K562 (cell line): ENCODE results near the gene SCNN1B. TPM values are rescaled to one million over a fixed set of nuclear protein-coding genes. Genes with fewer than 3 reads are reported as not detected.

ENCODE experiments used
- ATAC-seq: fragments of 200-7000 bp; cut with Tn5 transposase; 3 replicates; pipeline ENCODE4 v1.9.1; 2020; ENCODE audit warnings: moderate library complexity
- BruUV-seq: library from RNA; stranded (reverse); fragments of 400-500 nt; replicated peaks from 2 replicates; lab custom pipeline; 2021; lab: Mats Ljungman, UMichigan
- CTCF ChIA-PET: fragments of 300-600 bp; formaldehyde crosslinking; extraction: SDS; loops from one replicate; lab custom pipeline; 2021; ENCODE audit warnings: low intra/inter-chr PET ratio; lab: Yijun Ruan, JAX
- POLR2A ChIA-PET: fragments of 300-600, 350-650 bp; sonication (Branson Sonifier 250); formaldehyde crosslinking; extraction: SDS; loops from one replicate; lab custom pipeline; 2021; ENCODE audit warnings: antibody characterized with exemption, inconsistent platforms; lab: Yijun Ruan, JAX
- DNase-seq, 4 experiments: peaks; one replicate each; pipeline versions ENCODE4 v3.0.0 to v3.0.0-alpha.2; 2011 to 2018; ENCODE audit warnings: low spot score in 3 of 4, mixed read lengths in 3 of 4; ENCODE audit errors: extremely low read depth in 1 of 4
- FAIRE-seq: peaks from 2 replicates; lab custom pipeline; 2011; peaks lifted over from hg19 to GRCh38; lab: Jason Lieb, UNC
- H2AFZ ChIP-seq: 2 replicates; pipeline ENCODE4 v1.6.0; 2011; ENCODE audit warnings: low read depth, low read length, control low read depth, inconsistent platforms
- H3K27ac ChIP-seq: fragments of 200-600 bp; 3 replicates; pipeline ENCODE4 v1.8.0; 2011; ENCODE audit warnings: low read depth, mild to moderate bottlenecking, control low read depth, inconsistent platforms, low read length, moderate library complexity, mixed read lengths; ENCODE audit errors: extremely low read depth
- H3K27me3 ChIP-seq, 2 experiments: fragments of 300-600 bp in 1 of 2; 2 replicates in 1 of 2; 3 replicates in 1 of 2; pipeline versions ENCODE4 v1.6.0 to v1.8.0; 2011; ENCODE audit warnings: inconsistent platforms in 2 of 2, low read length in 2 of 2, mild to moderate bottlenecking in 1 of 2, mixed read lengths in 1 of 2, moderate library complexity in 1 of 2; ENCODE audit not compliant: control insufficient read depth in 2 of 2, insufficient read depth in 2 of 2
- H3K36me3 ChIP-seq: fragments of 300-600 bp; 3 replicates; pipeline ENCODE4 v1.8.0; 2011; ENCODE audit warnings: mild to moderate bottlenecking, low read length, inconsistent platforms; ENCODE audit not compliant: control insufficient read depth, insufficient read depth
- H3K4me1 ChIP-seq, 2 experiments: fragments of 200-600 bp in 1 of 2; replicated peaks in 1 of 2; 2 replicates in 1 of 2; 3 replicates in 1 of 2; pipeline versions ENCODE4 v1.5.1 to v1.8.0; 2011; ENCODE audit warnings: inconsistent platforms in 2 of 2, low read length in 2 of 2, mild to moderate bottlenecking in 1 of 2, mixed read lengths in 1 of 2, moderate library complexity in 1 of 2; ENCODE audit not compliant: control insufficient read depth in 2 of 2, insufficient read depth in 2 of 2
- H3K4me2 ChIP-seq: 2 replicates; pipeline ENCODE4 v1.6.1; 2011; ENCODE audit warnings: low read length, control low read depth, inconsistent platforms, mixed read lengths; ENCODE audit not compliant: insufficient read depth
- H3K4me3 ChIP-seq: fragments of 200-600 bp; sonication (generic), shearing (Covaris generic); 2 replicates; pipeline ENCODE4 v1.5.1; 2016; ENCODE audit warnings: control low read depth, inconsistent platforms
- H3K79me2 ChIP-seq: fragments of 200-600 bp; 3 replicates; pipeline ENCODE4 v1.8.0; 2011; ENCODE audit warnings: low read length, inconsistent platforms; ENCODE audit not compliant: control insufficient read depth, insufficient read depth
- H3K9ac ChIP-seq, 2 experiments: 2 replicates each; pipeline versions ENCODE4 v1.6.0 to v1.6.1; 2011; ENCODE audit warnings: low read depth in 2 of 2, low read length in 2 of 2, control low read depth in 1 of 2, inconsistent platforms in 1 of 2, mild to moderate bottlenecking in 1 of 2, mixed read lengths in 1 of 2; ENCODE audit not compliant: insufficient read depth in 1 of 2
- H3K9me1 ChIP-seq: one replicate; pipeline ENCODE4 v1.6.0; 2011; ENCODE audit warnings: inconsistent platforms, mild to moderate bottlenecking, low read length, moderate library complexity; ENCODE audit not compliant: control insufficient read depth, insufficient read depth
- H3K9me3 ChIP-seq: replicated peaks from 2 replicates; pipeline ENCODE4 v1.5.1; 2011; ENCODE audit warnings: low read depth, low read length, inconsistent platforms; ENCODE audit not compliant: control insufficient read depth, insufficient read depth
- H4K20me1 ChIP-seq: replicated peaks from 2 replicates; pipeline ENCODE4 v1.6.1; 2011; ENCODE audit warnings: low read length, inconsistent platforms, mixed read lengths; ENCODE audit not compliant: control insufficient read depth, insufficient read depth
- ATF1 ChIP-seq, 2 experiments: fragments of 450-650 bp in 1 of 2; IDR thresholded peaks; 2 replicates each; pipeline ENCODE4 v1.6.1; 2016; ENCODE audit warnings: missing compliant biosample characterization in 1 of 2, missing genetic modification characterization in 1 of 2
- BACH1 ChIP-seq: fragments of 200-800 bp; sonication (Bioruptor generic); IDR thresholded peaks from 2 replicates; pipeline ENCODE4 v1.6.1; 2016; ENCODE audit warnings: missing genetic modification characterization, missing compliant biosample characterization
- IRF2 ChIP-seq: sonication (generic); formaldehyde crosslinking; IDR thresholded peaks from 2 replicates; pipeline ENCODE4 v1.8.1; 2022; ENCODE audit warnings: mild to moderate bottlenecking, missing genetic modification reagents
- KLF6 ChIP-seq: fragments of 250-450 bp; sonication (Bioruptor Pico); IDR thresholded peaks from 2 replicates; pipeline ENCODE4 v1.4.0; 2020; ENCODE audit warnings: mild to moderate bottlenecking, moderate library complexity, borderline replicate concordance
- NONO ChIP-seq, 2 experiments: fragments of 200-400 bp in 1 of 2; fragments of 450-650 bp in 1 of 2; formaldehyde crosslinking in 1 of 2; IDR thresholded peaks; 2 replicates each; pipeline ENCODE4 v1.6.1; 2017; ENCODE audit warnings: low read depth in 2 of 2, mild to moderate bottlenecking in 2 of 2, moderate library complexity in 2 of 2, low read length in 1 of 2
- NR2C1 ChIP-seq, 2 experiments: fragments of 450-650 bp; IDR thresholded peaks; 2 replicates each; pipeline ENCODE4 v1.6.1; 2017; ENCODE audit warnings: mild to moderate bottlenecking in 2 of 2, antibody characterized with exemption in 1 of 2, inconsistent platforms in 1 of 2, missing compliant biosample characterization in 1 of 2, missing genetic modification characterization in 1 of 2
- TEAD4 ChIP-seq, 2 experiments: sonication (generic) in 1 of 2; formaldehyde crosslinking in 1 of 2; IDR thresholded peaks; 2 replicates each; pipeline versions ENCODE4 v1.6.1 to v1.8.0; 2012 to 2022; ENCODE audit warnings: borderline replicate concordance in 1 of 2, inconsistent platforms in 1 of 2, low read length in 1 of 2, mild to moderate bottlenecking in 1 of 2, missing genetic modification reagents in 1 of 2
- ZNF79 ChIP-seq: fragments of 250-450 bp; sonication (Bioruptor Pico); IDR thresholded peaks from 2 replicates; pipeline ENCODE4 v1.4.0; 2020; ENCODE audit warnings: low read depth, mild to moderate bottlenecking, moderate library complexity
- ZSCAN29 ChIP-seq: fragments of 450-650 bp; IDR thresholded peaks from 2 replicates; pipeline ENCODE4 v1.6.1; 2017
- WGBS: fragments of 100-300 bp; shearing (Covaris generic); methylation state at CpG from one replicate; pipeline ENCODE4 v1.1.6; 2016; ENCODE audit warnings: low coverage, mixed read lengths; ENCODE audit not compliant: insufficient coverage; ENCODE audit errors: missing lambda C conversion rate; 5-methylcytosine and 5-hydroxymethylcytosine counted together
- in situ Hi-C: fragments of 300-500 bp; cut with MboI; formaldehyde crosslinking; loops from 4 replicates; pipeline ENCODE4 v1.15.0; 2018; ENCODE audit warnings: inconsistent platforms, mixed read lengths
- intact Hi-C: fragments of 100-400 bp; cut with micrococcal nuclease; formaldehyde crosslinking; loops from 2 replicates; pipeline ENCODE4 v1.14.2; 2022
- polyA plus RNA-seq, 8 experiments: library from polyadenylated mRNA; depleted of rRNA in 4 of 8; stranded (reverse) in 5 of 8; unstranded in 3 of 8; fragments of >200 nt; fragmentation: Nextera tagmentation in 2 of 8; fragmentation: Illumina TruSeq in 1 of 8; extraction: Ambion mirVana in 2 of 8; extraction: Trizol in 1 of 8; gene quantifications; 2 replicates each; pipeline versions ENCODE4 v1.2.1 to v1.2.3, GENCODE V29; 2011 to 2014; ENCODE audit warnings: inconsistent platforms in 1 of 8, missing spikeins in 1 of 8
- total RNA-seq, 7 experiments: library from RNA; depleted of rRNA in 6 of 7; stranded (reverse); fragments of >200 nt in 6 of 7; fragmentation: Illumina TruSeq in 2 of 7; extraction: Trizol in 2 of 7; gene quantifications; 2 replicates each; pipeline versions ENCODE4 v1.2.1 to v1.2.3, GENCODE V29; 2011 to 2021; ENCODE audit warnings: low replicate concordance in 1 of 7
- TF ChIP-seq, protein P1 (sequence below), 2 experiments: fragments of 250-450 bp in 1 of 2; fragments of 450-650 bp in 1 of 2; sonication (Bioruptor Pico) in 1 of 2; IDR thresholded peaks; 2 replicates each; pipeline versions ENCODE4 v1.6.1 to v1.8.0; 2016 to 2021; ENCODE audit warnings: mild to moderate bottlenecking in 2 of 2, moderate library complexity in 2 of 2, missing compliant biosample characterization in 1 of 2, missing genetic modification characterization in 1 of 2
- TF ChIP-seq, protein P2 (sequence below), 2 experiments: fragments of 450-650 bp; formaldehyde crosslinking in 1 of 2; IDR thresholded peaks; 2 replicates each; pipeline versions ENCODE4 v1.4.0 to v1.6.1; 2014 to 2020; ENCODE audit warnings: mild to moderate bottlenecking in 2 of 2, borderline replicate concordance in 1 of 2, low read depth in 1 of 2

Gene SCNN1B
- total and polyA plus RNA-seq, 9 of the 15 experiments (the other 6 are each of a cell fraction or from before 2014, with no cell fraction given) = not detected

DNA sequence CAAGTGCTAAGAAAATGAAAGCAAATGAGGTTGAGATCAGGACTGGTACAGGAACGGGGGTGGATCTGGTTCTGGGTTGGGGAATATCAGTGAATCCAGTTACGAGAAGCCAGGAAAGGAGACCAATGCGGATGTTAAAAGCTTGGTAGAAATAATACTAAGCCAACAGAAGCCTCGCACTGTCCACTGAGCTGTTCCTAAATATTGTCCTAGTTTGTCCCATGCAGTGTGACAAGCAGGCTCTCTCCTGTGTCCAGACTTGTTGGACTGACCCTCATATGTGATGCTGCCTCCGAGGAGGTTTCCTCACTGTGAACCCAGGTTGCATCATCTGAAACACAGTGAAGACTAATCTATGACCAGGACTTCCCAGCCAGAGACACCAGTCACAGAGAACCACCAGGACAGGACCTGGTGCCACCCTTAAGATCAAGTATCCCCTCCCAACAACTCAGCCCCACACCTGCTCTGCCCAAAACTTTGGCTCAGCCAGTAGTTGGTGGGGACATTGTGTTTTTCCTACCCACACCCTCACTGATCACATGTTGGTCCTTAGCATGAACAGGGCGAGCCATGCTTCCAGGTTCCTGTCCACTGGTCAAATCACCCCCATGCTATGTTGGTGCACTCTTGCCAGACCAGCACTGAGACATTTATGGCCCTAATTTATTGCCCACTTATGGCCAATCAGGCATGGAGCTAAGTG is 32.7 kb upstream of the SCNN1B start:
- Histone ChIP-seq H3K9me3 (no peaks in the 10 kb centered on the region), H3K27me3 (peaks cover 0 to 13% of the 10 kb centered on the region in 2 experiments; a peak in 2 of 5 replicates), H3K9ac (no peak overlapping the region; a peak in 1 of 4 replicates), H3K4me3 (no peak overlapping the region), H3K4me2 (peak overlapping the region; percentile 38), H4K20me1 (no peaks in the 10 kb centered on the region), H3K9me1 (no peaks in the 10 kb centered on the region), H3K27ac (no peak overlapping the region; the same call in 2 of the 3 replicates), H3K79me2 (no peaks in the 10 kb centered on the region), H3K36me3 (no peaks in the 10 kb centered on the region), H2AFZ (0 out of 2 replicates have a peak overlapping the region, but pooled peaks have one; percentile 32), H3K4me1 (no peaks in the 10 kb centered on the region; a peak in 3 of 5 replicates)
- DNase-seq (peak in 1 of 4 experiments; percentile 20), ATAC-seq (peak; percentile 96), FAIRE-seq (no peak)
- in situ Hi-C loops = no loop called here
- POLR2A ChIA-PET = interaction anchor here (0.6 to 0.7 kb wide), 2 partner anchors 117 to 593 kb away, joined by 3 read pairs; no protein-coding TSS in a partner anchor
- CTCF ChIA-PET = no interaction called here
- intact Hi-C loops = no loop called here
- 11% methylated on average over 6 of the region's 6 CpGs for WGBS
- BruUV-seq = no TSS peak
- TF ChIP-seq BACH1 (tag) = peak; percentile 32; the same call in 1 of the 2 replicates
- TF ChIP-seq KLF6 = no peak
- TF ChIP-seq, protein P1, sequence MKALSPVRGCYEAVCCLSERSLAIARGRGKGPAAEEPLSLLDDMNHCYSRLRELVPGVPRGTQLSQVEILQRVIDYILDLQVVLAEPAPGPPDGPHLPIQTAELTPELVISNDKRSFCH (CRISPR knock-in tag; IDR thresholded peaks at IDR 0.05) = no peak
- TF ChIP-seq, protein P1 (tag; IDR thresholded peaks at IDR 0.05) = no peak
- TF ChIP-seq ZNF79 (CRISPR knock-in tag) = no peak
- TF ChIP-seq, protein P2, sequence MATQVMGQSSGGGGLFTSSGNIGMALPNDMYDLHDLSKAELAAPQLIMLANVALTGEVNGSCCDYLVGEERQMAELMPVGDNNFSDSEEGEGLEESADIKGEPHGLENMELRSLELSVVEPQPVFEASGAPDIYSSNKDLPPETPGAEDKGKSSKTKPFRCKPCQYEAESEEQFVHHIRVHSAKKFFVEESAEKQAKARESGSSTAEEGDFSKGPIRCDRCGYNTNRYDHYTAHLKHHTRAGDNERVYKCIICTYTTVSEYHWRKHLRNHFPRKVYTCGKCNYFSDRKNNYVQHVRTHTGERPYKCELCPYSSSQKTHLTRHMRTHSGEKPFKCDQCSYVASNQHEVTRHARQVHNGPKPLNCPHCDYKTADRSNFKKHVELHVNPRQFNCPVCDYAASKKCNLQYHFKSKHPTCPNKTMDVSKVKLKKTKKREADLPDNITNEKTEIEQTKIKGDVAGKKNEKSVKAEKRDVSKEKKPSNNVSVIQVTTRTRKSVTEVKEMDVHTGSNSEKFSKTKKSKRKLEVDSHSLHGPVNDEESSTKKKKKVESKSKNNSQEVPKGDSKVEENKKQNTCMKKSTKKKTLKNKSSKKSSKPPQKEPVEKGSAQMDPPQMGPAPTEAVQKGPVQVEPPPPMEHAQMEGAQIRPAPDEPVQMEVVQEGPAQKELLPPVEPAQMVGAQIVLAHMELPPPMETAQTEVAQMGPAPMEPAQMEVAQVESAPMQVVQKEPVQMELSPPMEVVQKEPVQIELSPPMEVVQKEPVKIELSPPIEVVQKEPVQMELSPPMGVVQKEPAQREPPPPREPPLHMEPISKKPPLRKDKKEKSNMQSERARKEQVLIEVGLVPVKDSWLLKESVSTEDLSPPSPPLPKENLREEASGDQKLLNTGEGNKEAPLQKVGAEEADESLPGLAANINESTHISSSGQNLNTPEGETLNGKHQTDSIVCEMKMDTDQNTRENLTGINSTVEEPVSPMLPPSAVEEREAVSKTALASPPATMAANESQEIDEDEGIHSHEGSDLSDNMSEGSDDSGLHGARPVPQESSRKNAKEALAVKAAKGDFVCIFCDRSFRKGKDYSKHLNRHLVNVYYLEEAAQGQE (IDR thresholded peaks at IDR 0.05; ENCODE audit: borderline replicate concordance) = no peak
- TF ChIP-seq, protein P2 (CRISPR knock-in tag; IDR thresholded peaks at IDR 0.05; ENCODE audit: low read depth) = no peak
- TF ChIP-seq NR2C1 (IDR thresholded peaks at IDR 0.05) = no peak
- peak; percentile 51; the same call in 1 of the 2 replicates for TF ChIP-seq NR2C1 (tag; IDR thresholded peaks at IDR 0.05)
- TF ChIP-seq NONO (IDR thresholded peaks at IDR 0.05; ENCODE audit: low read depth in 2 of 2, low read length in 1 of 2) = peak in 1 of 2 experiments; percentile 67; a peak in 1 of 4 replicates
- TF ChIP-seq TEAD4 (IDR thresholded peaks at IDR 0.05; ENCODE audit: low read length) = no peak
- no peak for TF ChIP-seq TEAD4 (CRISPR knock-in tag; IDR thresholded peaks at IDR 0.05; ENCODE audit: borderline replicate concordance)
- TF ChIP-seq ATF1 (CRISPR knock-in tag; IDR thresholded peaks at IDR 0.05) = no peak
- peak; percentile 36; the same call in 1 of the 2 replicates for TF ChIP-seq ATF1 (tag; IDR thresholded peaks at IDR 0.05)
- no peak for TF ChIP-seq ZSCAN29
- TF ChIP-seq IRF2 = no peak
